ENCODE results near the gene UFD1. TPM values are rescaled to one million over a fixed set of nuclear protein-coding genes. Genes with fewer than 3 reads are reported as not detected.

UFD1 gene
- total RNA-seq, 2 donors from 2014 or later = 76.3 to 79.2 TPM

GRCh38 chr22:19520566-19521305 lies 41.7 kb upstream of the UFD1 start:
- peaks cover 11% of the 10 kb centered on the region for H3K4me1 Mint-ChIP-seq
- H3K9me3 ChIP-seq (ENCODE audit: control insufficient read depth, low read length, poor library complexity, severe bottlenecking) = no peaks in the 10 kb centered on the region
- no peak for ATAC-seq
- no peak overlapping the region for H3K4me3 Mint-ChIP-seq
- H3K27me3 Mint-ChIP-seq = peaks cover 19% of the 10 kb centered on the region
- H3K27ac Mint-ChIP-seq = no peak overlapping the region
- peaks cover 2% of the 10 kb centered on the region for H3K36me3 Mint-ChIP-seq (ENCODE audit: low read depth)
- DNase-seq = no peak

GRCh38 chr22:19520007-19520406 lies 41.0 kb upstream of the UFD1 start:
- Mint-ChIP-seq H3K36me3 (ENCODE audit: low read depth) (peaks cover 2% of the 10 kb centered on the region), H3K4me3 (no peak overlapping the region), H3K27ac (no peak overlapping the region), H3K27me3 (peaks cover 11% of the 10 kb centered on the region), H3K4me1 (peaks cover 11% of the 10 kb centered on the region)
- DNase-seq (no peak), ATAC-seq (no peak)
- no peaks in the 10 kb centered on the region for H3K9me3 ChIP-seq (ENCODE audit: control insufficient read depth, low read length, poor library complexity, severe bottlenecking)

- H3K27me3 Mint-ChIP-seq = peaks cover 6% of the 10 kb centered on the region
- no peaks in the 10 kb centered on the region for H3K9me3 ChIP-seq (ENCODE audit: control insufficient read depth, low read length, poor library complexity, severe bottlenecking)
- H3K36me3 Mint-ChIP-seq (ENCODE audit: low read depth) = no peaks in the 10 kb centered on the region
- no peak overlapping the region for H3K27ac Mint-ChIP-seq
- H3K4me1 Mint-ChIP-seq = peaks cover 7% of the 10 kb centered on the region
- H3K4me3 Mint-ChIP-seq = no peak overlapping the region
- DNase-seq (no peak), ATAC-seq (no peak)
Observed at GRCh38 chr22:19519041-19519926, 40.3 kb upstream of the UFD1 start.

GRCh38 chr22:19518635-19519034 lies 39.6 kb upstream of the UFD1 start:
- no peak for DNase-seq
- no peaks in the 10 kb centered on the region for H3K36me3 Mint-ChIP-seq (ENCODE audit: low read depth)
- H3K27ac Mint-ChIP-seq = peak overlapping the region; percentile 61
- peaks cover 7% of the 10 kb centered on the region for H3K4me1 Mint-ChIP-seq
- no peak overlapping the region for H3K4me3 Mint-ChIP-seq
- no peak for ATAC-seq
- peaks cover 6% of the 10 kb centered on the region for H3K27me3 Mint-ChIP-seq
- H3K9me3 ChIP-seq (ENCODE audit: control insufficient read depth, low read length, poor library complexity, severe bottlenecking) = no peaks in the 10 kb centered on the region

GRCh38 chr22:19517919-19518611 lies 39.1 kb upstream of the UFD1 start:
- no peak for ATAC-seq
- H3K4me1 Mint-ChIP-seq = peaks cover 4% of the 10 kb centered on the region

GRCh38 chr22:19517171-19517500 lies 38.1 kb upstream of the UFD1 start:
- H3K27me3 Mint-ChIP-seq = no peaks in the 10 kb centered on the region
- ATAC-seq (no peak), DNase-seq (no peak)
- H3K9me3 ChIP-seq (ENCODE audit: control insufficient read depth, low read length, poor library complexity, severe bottlenecking) = no peaks in the 10 kb centered on the region
- H3K36me3 Mint-ChIP-seq (ENCODE audit: low read depth) = no peaks in the 10 kb centered on the region
- H3K27ac Mint-ChIP-seq = no peak overlapping the region
- H3K4me3 Mint-ChIP-seq = no peak overlapping the region
- H3K4me1 Mint-ChIP-seq = no peaks in the 10 kb centered on the region

More at GRCh38 chr22:19517919-19518611, 39.1 kb upstream of the UFD1 start:
- no peak overlapping the region for H3K4me3 Mint-ChIP-seq
- H3K27ac Mint-ChIP-seq = peak overlapping the region; percentile 61
- H3K27me3 Mint-ChIP-seq = peaks cover 5% of the 10 kb centered on the region
- no peaks in the 10 kb centered on the region for H3K36me3 Mint-ChIP-seq (ENCODE audit: low read depth)
- H3K9me3 ChIP-seq (ENCODE audit: control insufficient read depth, low read length, poor library complexity, severe bottlenecking) = no peaks in the 10 kb centered on the region
- DNase-seq = no peak

GRCh38 chr22:19516378-19517170 lies 37.6 kb upstream of the UFD1 start:
- DNase-seq (no peak), ATAC-seq (no peak)
- H3K9me3 ChIP-seq (ENCODE audit: control insufficient read depth, low read length, poor library complexity, severe bottlenecking) = no peaks in the 10 kb centered on the region
- H3K36me3 Mint-ChIP-seq (ENCODE audit: low read depth) = no peaks in the 10 kb centered on the region
- no peaks in the 10 kb centered on the region for H3K27me3 Mint-ChIP-seq
- no peak overlapping the region for H3K4me3 Mint-ChIP-seq
- no peak overlapping the region for H3K27ac Mint-ChIP-seq
- no peaks in the 10 kb centered on the region for H3K4me1 Mint-ChIP-seq

- no peaks in the 10 kb centered on the region for H3K9me3 ChIP-seq (ENCODE audit: control insufficient read depth, low read length, poor library complexity, severe bottlenecking)
- Mint-ChIP-seq H3K27ac (no peak overlapping the region), H3K27me3 (no peaks in the 10 kb centered on the region), H3K36me3 (ENCODE audit: low read depth) (no peaks in the 10 kb centered on the region), H3K4me3 (no peak overlapping the region), H3K4me1 (no peaks in the 10 kb centered on the region)
- DNase-seq (no peak), ATAC-seq (no peak)
Observed at GRCh38 chr22:19515654-19516377, 36.8 kb upstream of the UFD1 start.

- no peaks in the 10 kb centered on the region for H3K9me3 ChIP-seq (ENCODE audit: control insufficient read depth, low read length, poor library complexity, severe bottlenecking)
- Mint-ChIP-seq H3K36me3 (ENCODE audit: low read depth) (no peaks in the 10 kb centered on the region), H3K4me3 (no peak overlapping the region), H3K27ac (no peak overlapping the region), H3K27me3 (no peaks in the 10 kb centered on the region), H3K4me1 (no peaks in the 10 kb centered on the region)
- no peak for ATAC-seq
- no peak for DNase-seq
Observed at GRCh38 chr22:19514831-19515565, 36.0 kb upstream of the UFD1 start.

GRCh38 chr22:19513823-19514222 lies 34.8 kb upstream of the UFD1 start:
- Mint-ChIP-seq H3K4me3 (no peak overlapping the region), H3K36me3 (ENCODE audit: low read depth) (no peaks in the 10 kb centered on the region), H3K27ac (no peak overlapping the region), H3K4me1 (no peaks in the 10 kb centered on the region), H3K27me3 (no peaks in the 10 kb centered on the region)
- H3K9me3 ChIP-seq (ENCODE audit: control insufficient read depth, low read length, poor library complexity, severe bottlenecking) = no peaks in the 10 kb centered on the region
- DNase-seq (no peak), ATAC-seq (no peak)

GRCh38 chr22:19510919-19511341 lies 31.9 kb upstream of the UFD1 start:
- ATAC-seq (no peak), DNase-seq (no peak)
- H3K27ac Mint-ChIP-seq = no peak overlapping the region
- H3K36me3 Mint-ChIP-seq (ENCODE audit: low read depth) = no peaks in the 10 kb centered on the region
- H3K9me3 ChIP-seq (ENCODE audit: control insufficient read depth, low read length, poor library complexity, severe bottlenecking) = no peaks in the 10 kb centered on the region
- no peaks in the 10 kb centered on the region for H3K27me3 Mint-ChIP-seq
- no peak overlapping the region for H3K4me3 Mint-ChIP-seq
- H3K4me1 Mint-ChIP-seq = peaks cover 6% of the 10 kb centered on the region

GRCh38 chr22:19509923-19510322 lies 30.9 kb upstream of the UFD1 start:
- Mint-ChIP-seq H3K36me3 (ENCODE audit: low read depth) (no peaks in the 10 kb centered on the region), H3K4me1 (peaks cover 16% of the 10 kb centered on the region)
- no peak for ATAC-seq

More at GRCh38 chr22:19509923-19510322, 30.9 kb upstream of the UFD1 start:
- Mint-ChIP-seq H3K4me3 (no peak overlapping the region), H3K27me3 (no peaks in the 10 kb centered on the region), H3K27ac (no peak overlapping the region)
- no peaks in the 10 kb centered on the region for H3K9me3 ChIP-seq (ENCODE audit: control insufficient read depth, low read length, poor library complexity, severe bottlenecking)
- no peak for DNase-seq
